Activated CD4-positive, alpha-beta T cell treated with anti-CD3 and anti-CD28 coated beads for 4 hours (primary cell): ENCODE measurements around the gene GET3.
"Not testable (repeated sequence)": the region's sequence is repeated elsewhere in the genome, so short reads cannot be mapped to it uniquely, and the experiment has no call there.

ENCODE experiments used
- DNase-seq, 2 donors: peaks; one replicate each; pipeline ENCODE4 v3.0.0-alpha.2; 2020

The GET3 gene

DNA sequence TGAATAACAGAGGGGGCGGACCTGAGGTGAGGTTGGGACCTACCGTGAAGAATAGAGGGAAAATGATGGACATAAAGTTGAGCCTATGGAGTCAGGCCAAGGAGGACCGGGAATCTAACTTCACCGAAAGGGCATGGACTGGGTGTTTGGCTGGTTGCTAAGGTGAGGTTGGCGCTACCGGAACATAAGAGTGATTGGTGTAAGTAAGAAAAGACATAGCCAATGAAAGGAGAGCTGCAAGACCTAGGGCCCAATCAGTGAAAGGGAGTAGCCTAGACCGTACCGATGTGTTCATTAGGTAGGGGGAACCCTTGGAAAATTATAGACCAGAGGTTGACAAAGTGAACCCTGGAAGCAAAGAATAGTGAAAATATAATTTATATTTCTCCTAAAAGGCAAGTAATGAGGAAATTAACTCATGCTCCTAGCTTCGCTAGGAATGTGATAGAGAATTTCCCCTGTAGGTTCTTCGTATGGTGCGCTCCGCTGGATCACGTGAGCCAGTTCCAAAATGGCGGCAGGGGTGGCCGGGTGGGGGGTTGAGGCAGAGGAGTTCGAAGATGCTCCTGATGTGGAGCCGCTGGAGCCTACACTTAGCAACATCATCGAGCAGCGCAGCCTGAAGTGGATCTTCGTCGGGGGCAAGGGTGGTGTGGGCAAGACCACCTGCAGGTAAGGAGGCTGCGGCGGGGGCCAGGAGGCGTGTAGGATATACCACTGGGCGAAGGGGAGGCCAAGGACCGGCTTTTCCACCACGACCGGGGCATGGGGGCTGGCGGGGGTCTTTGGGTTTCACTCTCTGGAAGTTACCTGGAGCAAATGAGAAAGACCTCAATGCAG, at the start of gene GET3:
GET3 (plus strand) TSS at position 503 of the 840 bp plus-strand sequence; CDS start at position 512, 9 bp downstream.
- peak; percentile 74 to 76 for DNase-seq

GRCh38 chr19:12689012-12689411, 48.3 kb upstream of the GET3 start:
- no peak for DNase-seq

GRCh38 chr19:12689581-12690216, 47.6 kb upstream of the GET3 start:
- no peak for DNase-seq

DNA sequence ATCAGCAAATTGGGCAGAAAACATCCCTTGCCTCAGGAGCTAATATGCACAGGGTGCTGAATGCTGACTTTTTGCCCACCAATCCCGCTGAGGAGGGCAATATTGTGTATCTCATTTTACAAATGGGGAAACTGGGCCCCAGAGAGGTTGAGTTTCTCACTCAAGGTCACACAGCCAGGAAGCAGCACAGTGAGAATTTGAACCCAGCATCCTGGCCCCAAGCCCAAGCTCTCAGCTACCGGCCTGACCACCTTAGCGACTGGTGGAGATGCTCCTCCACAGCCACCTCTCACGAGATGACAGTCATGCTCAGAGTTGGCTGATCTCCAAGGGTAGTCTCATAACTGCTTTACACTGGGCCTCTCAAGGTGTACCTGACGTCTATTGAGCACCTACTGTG, 44.3 kb upstream of the GET3 start:
- no peak for DNase-seq

- no peak for DNase-seq
Measured at GRCh38 chr19:12694641-12695040, 42.7 kb upstream of the GET3 start.

- no peak for DNase-seq
Measured at GRCh38 chr19:12695096-12695495, 42.2 kb upstream of the GET3 start.

- no peak for DNase-seq
Measured at GRCh38 chr19:12695514-12695913, 41.8 kb upstream of the GET3 start.

- DNase-seq: peak in 1 of 2 donors; percentile 27
Measured at GRCh38 chr19:12695997-12696365, 41.3 kb upstream of the GET3 start.

DNA sequence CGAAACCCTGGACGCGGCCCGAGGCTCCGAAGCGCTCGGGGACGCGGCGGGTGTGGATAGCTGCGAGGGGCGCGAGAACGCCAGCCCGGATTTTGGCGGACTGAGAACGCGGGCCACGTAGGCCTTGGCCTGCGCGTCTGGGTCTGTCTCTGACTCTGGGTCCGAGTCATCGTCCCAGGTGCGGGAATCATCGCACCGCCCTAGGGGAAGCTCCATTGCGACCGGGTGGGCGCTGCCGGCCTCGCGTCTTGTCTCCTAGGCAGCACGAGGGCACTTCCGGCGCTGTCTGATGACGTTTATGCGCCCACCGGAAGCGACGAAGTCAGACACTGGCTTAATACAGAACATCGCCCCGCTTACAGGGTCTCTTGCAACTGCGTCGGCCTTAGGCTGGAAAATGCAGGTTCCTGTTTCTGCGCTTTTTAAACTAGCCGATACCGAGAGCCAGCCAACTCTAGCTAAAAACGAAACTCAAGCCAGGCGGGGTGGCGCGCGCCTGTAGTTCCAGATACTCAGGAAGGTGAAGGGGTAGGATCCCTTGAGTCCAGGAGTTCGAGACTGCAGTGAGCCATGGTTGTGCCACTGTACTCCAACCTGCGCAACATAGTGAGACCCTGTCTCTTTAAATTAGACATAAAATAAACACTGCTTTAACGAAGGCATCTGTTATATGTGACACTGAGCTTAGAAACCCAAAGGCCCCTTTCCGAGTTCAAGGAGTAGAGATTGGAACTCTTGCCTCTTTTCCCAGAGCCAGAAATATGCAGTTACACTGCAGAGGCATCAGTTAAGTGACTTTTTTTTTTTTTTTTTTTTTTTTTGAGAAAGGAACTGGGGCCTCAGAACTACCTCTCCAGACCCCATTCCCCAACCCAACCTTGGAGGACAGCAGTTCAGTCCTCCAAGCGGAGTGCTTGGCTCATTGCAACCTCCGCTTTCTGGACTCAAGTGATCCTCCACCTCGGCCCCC, 40.6 kb upstream of the GET3 start, which contains the start of gene FBXW9:
FBXW9 (minus strand) TSS at position 266 of the 970 bp plus-strand sequence; CDS start at position 216, 50 bp downstream.
- DNase-seq: peak; percentile 91 to 97

GRCh38 chr19:12697425-12697824, 39.9 kb upstream of the GET3 start:
- not testable (repeated sequence) for DNase-seq

DNA sequence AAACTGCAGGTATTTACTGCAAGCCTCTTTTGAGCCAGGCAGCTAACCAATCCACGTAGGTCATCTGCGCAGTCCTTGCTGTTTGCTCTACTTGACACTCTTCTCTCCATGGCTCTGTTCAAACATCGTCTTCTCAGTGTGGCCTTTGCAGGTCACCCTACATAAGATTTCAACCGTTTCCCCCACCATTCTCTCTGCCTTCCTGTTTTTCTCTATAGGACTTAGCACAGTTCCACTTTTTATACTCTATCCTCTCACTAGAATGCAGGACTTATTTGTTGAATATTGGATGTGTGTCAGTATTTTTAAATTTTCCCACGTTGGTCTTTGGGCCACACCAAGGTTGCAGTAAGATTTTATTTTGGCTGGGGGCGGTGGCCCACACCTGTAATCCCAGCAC, 39.2 kb upstream of the GET3 start:
- DNase-seq: no peak

DNA sequence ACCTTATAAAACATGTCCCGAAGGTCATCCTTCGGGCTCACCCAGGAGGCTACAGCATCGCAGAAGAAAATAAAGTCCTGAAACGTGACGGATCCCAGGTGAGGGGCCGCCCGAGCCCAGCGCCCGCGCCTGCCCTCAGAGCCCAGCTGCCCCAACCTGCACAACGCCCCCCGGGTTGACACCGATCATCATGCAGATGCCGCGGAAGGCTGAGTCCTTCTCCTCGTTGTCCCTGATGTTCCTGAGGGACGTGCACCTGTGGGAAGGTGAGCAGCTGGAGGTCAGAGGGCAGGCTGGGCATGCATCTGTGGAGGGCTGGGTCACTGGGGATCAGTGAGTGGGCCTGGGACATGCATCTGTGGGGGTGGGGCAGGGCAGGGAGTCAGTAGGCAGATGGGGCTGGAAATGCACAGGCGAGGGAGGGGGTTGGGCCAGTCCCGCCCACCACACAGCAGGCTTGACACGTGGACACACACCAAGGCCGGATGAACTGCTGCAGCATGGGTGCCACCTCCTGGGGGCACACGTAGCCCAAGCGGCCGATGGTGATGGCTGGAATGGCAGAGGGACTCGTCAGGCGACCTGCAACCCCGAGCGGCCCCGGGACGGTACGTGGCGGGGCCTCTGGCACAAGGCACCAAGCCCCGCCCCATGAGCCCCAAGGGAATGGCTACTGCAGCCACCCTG, 35.6 kb upstream of the GET3 start:
- DNase-seq: no peak

DNA sequence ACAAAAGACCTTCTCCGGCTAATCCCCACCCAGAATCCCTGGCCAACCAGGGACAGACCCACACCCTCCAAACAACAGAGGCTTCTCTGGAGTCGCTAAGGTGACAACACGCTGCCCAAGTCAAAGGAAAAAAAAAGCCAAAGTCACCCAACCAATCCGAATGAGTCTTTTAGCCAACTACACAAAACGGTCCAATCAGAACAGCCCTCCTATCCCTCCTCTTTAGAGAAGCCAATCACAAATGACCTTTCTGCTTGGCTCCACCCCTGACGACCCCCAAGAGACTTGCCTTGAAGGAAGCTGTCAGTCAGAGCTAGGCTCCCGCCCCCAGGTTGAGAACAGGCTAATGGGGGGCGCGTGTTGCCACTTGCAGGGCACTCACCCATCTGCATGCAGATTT, 34.3 kb upstream of the GET3 start:
- DNase-seq: no peak

DNA sequence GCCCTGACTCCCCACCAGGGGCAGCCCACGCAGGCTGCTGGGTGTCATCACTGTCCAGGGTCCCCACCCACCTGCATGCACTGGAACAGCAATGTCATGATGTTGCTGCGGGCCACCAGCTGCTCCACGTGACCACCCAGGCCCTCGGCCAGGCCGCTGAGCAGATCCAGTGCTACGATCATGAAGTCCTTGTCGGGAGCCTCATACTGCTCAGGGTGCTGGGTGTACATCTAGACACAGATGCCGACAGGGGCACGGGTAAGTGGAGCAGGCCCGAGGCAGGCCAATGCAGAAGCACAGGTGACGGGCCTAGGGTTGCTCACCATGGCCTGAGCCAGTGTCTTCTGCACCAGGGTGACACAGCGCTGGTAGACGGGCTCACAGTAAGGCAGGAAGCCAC, 32.1 kb upstream of the GET3 start:
- DNase-seq: no peak

DNA sequence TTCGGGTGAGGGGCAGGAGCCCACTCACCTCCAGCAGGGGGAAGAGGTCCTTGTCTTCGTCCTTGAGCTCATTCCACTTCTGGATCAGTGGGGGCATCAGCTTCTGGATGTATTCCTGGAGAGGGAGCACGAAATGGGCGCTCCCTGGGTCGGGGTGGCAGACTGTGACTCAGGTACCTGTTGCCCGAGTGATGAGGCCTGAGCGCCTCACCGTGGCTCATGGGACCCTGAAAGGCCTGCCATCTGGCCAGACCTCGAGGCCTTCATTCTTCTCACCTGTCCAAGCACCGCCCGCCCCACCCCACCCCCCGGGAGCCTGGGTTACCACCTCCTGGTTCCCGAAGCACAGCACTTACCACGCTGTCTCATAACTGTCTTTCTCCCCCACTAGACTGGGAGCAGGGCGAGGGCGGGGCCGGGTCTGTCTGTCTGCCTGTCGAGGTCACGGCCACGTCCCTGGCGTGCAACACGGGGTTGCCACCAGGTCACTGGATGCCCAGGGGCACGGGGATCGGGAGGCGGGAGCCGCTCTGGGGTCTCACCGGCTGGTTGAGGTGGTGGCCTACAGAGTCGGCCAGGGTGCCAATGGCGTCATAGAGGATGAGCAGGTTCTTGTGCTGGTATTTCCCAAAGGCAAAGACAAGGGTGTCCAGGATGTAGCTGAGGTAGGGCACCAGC, 31.5 kb upstream of the GET3 start:
- no peak for DNase-seq

GRCh38 chr19:12706332-12706718, 31.0 kb upstream of the GET3 start:
- DNase-seq: no peak

DNA sequence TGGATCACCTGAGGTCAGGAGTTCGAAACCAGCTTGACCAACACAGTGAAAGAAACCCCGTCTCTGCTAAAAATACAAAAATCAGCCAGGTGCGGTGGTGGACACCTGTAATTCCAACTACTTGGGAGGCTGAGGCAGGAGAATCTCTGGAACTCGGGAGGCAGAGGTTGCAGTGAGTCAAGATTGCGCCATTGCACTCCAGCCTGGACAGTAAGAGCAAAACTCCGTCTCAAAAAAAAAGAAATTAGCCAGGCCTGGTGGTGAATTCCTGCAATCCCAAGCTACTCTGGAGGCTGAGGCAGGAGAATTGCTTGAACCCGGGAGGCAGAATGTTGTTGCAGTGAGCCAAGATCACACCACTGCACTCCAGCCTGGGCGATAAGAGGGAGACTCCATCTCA, 28.7 kb upstream of the GET3 start:
- no peak for DNase-seq

GRCh38 chr19:12711187-12711586, 26.1 kb upstream of the GET3 start:
- no peak for DNase-seq

DNA sequence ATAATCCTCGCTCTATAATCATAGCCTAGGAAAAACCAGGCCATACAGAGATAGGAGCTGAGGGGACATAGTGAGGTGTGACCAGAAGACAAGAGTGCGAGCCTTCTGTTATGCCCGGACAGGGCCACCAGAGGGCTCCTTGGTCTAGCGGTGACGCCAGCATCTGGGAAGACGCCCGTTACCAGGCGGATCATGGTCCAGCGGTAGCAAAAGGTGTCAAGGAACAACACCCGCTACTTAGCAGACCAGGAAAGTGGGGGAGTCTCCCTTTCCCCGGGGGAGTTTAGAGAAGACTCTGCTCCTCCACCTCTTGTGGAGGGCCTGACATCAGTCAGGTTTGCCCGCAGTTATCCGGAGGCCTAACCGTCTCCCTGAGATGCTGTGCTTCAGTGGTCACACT, 25.2 kb upstream of the GET3 start:
- not testable (repeated sequence) for DNase-seq

GRCh38 chr19:12713304-12713703, 24.0 kb upstream of the GET3 start:
- not testable (repeated sequence) for DNase-seq

GRCh38 chr19:12715102-12715501, 22.2 kb upstream of the GET3 start:
- no peak for DNase-seq

DNA sequence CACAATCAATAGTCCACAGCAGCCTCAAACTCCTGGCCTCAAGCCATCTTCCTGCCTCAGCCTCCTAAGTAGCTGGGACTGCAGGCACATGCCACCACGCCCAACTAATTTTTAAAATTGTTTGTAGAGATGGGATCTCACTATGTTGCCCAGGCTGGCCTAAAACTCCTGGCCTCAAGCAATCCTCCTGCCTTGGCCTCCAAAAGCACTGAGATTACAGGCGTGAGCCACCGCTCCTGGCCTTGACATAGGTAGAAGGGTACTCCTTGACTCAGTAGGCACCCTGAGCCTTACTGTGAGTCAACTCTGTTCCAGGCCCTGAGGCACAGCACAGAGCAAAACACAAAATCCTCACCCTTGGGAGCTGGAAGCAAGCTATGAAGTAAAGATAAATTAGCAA, 21.4 kb upstream of the GET3 start:
- DNase-seq: no peak
